ENCODE measurements around the gene IDI2.

Gene IDI2

GRCh38 chr10:980468-981093 lies 45.1 kb downstream of the IDI2 start:
- no peak for DNase-seq (ENCODE audit: low spot score)

GRCh38 chr10:978826-979421 lies 46.7 kb downstream of the IDI2 start:
- DNase-seq (ENCODE audit: low spot score) = no peak

GRCh38 chr10:976316-976715 lies 49.3 kb downstream of the IDI2 start:
- DNase-seq (ENCODE audit: low spot score) = no peak

- no peak for DNase-seq (ENCODE audit: low spot score)
These were observed 50.9 kb downstream of the IDI2 start for GRCh38 chr10:974785-975074.

- DNase-seq (ENCODE audit: low spot score) = no peak
These were observed 51.4 kb downstream of the IDI2 start for GRCh38 chr10:974038-974784.

GRCh38 chr10:972763-973162 lies 52.9 kb downstream of the IDI2 start:
- DNase-seq (ENCODE audit: low spot score) = no peak

GRCh38 chr10:971613-972012 lies 54.0 kb downstream of the IDI2 start:
- DNase-seq (ENCODE audit: low spot score) = no peak

- no peak for DNase-seq (ENCODE audit: low spot score)
These were observed 54.5 kb downstream of the IDI2 start for GRCh38 chr10:971150-971542.

GRCh38 chr10:970311-971149 lies 55.1 kb downstream of the IDI2 start:
- no peak for DNase-seq (ENCODE audit: low spot score)

- DNase-seq (ENCODE audit: low spot score) = no peak
These were observed 56.0 kb downstream of the IDI2 start for GRCh38 chr10:969473-970150.
